Right lobe of liver (tissue), 4 donors: ENCODE results near the gene TST.

ENCODE experiments used
- POLR2A ChIP-seq: fragments of 450-650 bp; IDR thresholded peaks from one replicate; pipeline ENCODE4 v1.6.1; 2017; ENCODE audit warnings: antibody characterized with exemption, mild to moderate bottlenecking
- TF ChIP-seq, protein P1 (sequence below), 4 donors: fragments of 200-600 bp in 3 of 4; fragments of 450-650 bp in 1 of 4; IDR thresholded peaks; one replicate each; pipeline versions ENCODE4 v1.5.1 to v1.8.0; 2016 to 2022; ENCODE audit warnings: antibody characterized with exemption in 4 of 4, mild to moderate bottlenecking in 2 of 4
- donor health status: DM: no; HTN: no; CAD: no.
- donor health status: DM: no; HTN: no; CAD: no.
- donor health status: DM: no; HTN: yes; CAD: no.

- TF ChIP-seq, protein P1, sequence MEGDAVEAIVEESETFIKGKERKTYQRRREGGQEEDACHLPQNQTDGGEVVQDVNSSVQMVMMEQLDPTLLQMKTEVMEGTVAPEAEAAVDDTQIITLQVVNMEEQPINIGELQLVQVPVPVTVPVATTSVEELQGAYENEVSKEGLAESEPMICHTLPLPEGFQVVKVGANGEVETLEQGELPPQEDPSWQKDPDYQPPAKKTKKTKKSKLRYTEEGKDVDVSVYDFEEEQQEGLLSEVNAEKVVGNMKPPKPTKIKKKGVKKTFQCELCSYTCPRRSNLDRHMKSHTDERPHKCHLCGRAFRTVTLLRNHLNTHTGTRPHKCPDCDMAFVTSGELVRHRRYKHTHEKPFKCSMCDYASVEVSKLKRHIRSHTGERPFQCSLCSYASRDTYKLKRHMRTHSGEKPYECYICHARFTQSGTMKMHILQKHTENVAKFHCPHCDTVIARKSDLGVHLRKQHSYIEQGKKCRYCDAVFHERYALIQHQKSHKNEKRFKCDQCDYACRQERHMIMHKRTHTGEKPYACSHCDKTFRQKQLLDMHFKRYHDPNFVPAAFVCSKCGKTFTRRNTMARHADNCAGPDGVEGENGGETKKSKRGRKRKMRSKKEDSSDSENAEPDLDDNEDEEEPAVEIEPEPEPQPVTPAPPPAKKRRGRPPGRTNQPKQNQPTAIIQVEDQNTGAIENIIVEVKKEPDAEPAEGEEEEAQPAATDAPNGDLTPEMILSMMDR (IDR thresholded peaks at IDR 0.05) = peak; percentile 8 to 26 (median 17)
- no peak for TF ChIP-seq POLR2A
Measured at GRCh38 chr22:36977401-36977861, 41.8 kb downstream of the TST start.
